Measurements from ENCODE around the gene ADAM15.

The ADAM15 gene

GRCh38 chr1:155022927-155023236 lies 28.2 kb upstream of the ADAM15 start:
- TF ChIP-seq, protein P1, sequence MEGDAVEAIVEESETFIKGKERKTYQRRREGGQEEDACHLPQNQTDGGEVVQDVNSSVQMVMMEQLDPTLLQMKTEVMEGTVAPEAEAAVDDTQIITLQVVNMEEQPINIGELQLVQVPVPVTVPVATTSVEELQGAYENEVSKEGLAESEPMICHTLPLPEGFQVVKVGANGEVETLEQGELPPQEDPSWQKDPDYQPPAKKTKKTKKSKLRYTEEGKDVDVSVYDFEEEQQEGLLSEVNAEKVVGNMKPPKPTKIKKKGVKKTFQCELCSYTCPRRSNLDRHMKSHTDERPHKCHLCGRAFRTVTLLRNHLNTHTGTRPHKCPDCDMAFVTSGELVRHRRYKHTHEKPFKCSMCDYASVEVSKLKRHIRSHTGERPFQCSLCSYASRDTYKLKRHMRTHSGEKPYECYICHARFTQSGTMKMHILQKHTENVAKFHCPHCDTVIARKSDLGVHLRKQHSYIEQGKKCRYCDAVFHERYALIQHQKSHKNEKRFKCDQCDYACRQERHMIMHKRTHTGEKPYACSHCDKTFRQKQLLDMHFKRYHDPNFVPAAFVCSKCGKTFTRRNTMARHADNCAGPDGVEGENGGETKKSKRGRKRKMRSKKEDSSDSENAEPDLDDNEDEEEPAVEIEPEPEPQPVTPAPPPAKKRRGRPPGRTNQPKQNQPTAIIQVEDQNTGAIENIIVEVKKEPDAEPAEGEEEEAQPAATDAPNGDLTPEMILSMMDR (IDR thresholded peaks at IDR 0.05; ENCODE audit: low read depth, low read length) = no peak
- no peak overlapping the region for H3K4me3 ChIP-seq (ENCODE audit: low read depth, low read length)
- in situ Hi-C loops (cut with HindIII; ENCODE audit: low sequenced_read_pairs) = no loop called here
- no peak for DNase-seq (ENCODE audit: low read depth, low spot score)

GRCh38 chr1:155023627-155024026 lies 27.5 kb upstream of the ADAM15 start:
- no peak for DNase-seq (ENCODE audit: low read depth, low spot score)
- TF ChIP-seq, protein P1 (IDR thresholded peaks at IDR 0.05; ENCODE audit: low read depth, low read length) = no peak
- in situ Hi-C loops (cut with HindIII; ENCODE audit: low sequenced_read_pairs) = no loop called here
- H3K4me3 ChIP-seq (ENCODE audit: low read depth, low read length) = no peak overlapping the region

- no peak for DNase-seq (ENCODE audit: low read depth, low spot score)
- H3K4me3 ChIP-seq (ENCODE audit: low read depth, low read length) = no peak overlapping the region
- TF ChIP-seq, protein P1 (IDR thresholded peaks at IDR 0.05; ENCODE audit: low read depth, low read length) = no peak
- in situ Hi-C loops (cut with HindIII; ENCODE audit: low sequenced_read_pairs) = no loop called here
Measured at GRCh38 chr1:155024315-155024714, 26.8 kb upstream of the ADAM15 start.

DNA sequence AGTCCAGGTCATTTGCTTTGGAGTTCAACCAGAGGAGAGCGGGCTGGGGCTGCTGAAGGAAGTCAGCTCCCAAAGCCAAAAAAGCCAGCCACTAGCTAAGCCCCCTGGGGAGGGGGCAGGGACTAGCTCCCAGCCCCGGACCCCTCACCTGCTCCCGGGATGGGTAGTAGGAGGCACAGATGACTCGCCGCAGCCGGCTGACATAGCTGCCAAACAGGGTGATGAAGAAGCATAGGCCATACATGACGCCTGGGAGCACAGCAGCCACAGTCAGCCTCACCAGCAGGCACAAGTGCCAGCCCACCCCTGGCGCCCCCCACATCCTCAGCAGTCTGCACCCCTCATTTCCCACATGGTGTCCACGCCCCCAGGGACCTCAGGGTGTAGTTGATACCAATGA lies 25.0 kb upstream of the ADAM15 start:
- TF ChIP-seq, protein P1 (IDR thresholded peaks at IDR 0.05; ENCODE audit: low read depth, low read length) = no peak
- in situ Hi-C loops (cut with HindIII; ENCODE audit: low sequenced_read_pairs) = no loop called here

GRCh38 chr1:155026588-155026987 lies 24.5 kb upstream of the ADAM15 start:
- no peak overlapping the region for H3K4me3 ChIP-seq (ENCODE audit: low read depth, low read length)
- no peak for DNase-seq (ENCODE audit: low read depth, low spot score)
- TF ChIP-seq, protein P1 (IDR thresholded peaks at IDR 0.05; ENCODE audit: low read depth, low read length) = no peak
- in situ Hi-C loops (cut with HindIII; ENCODE audit: low sequenced_read_pairs) = no loop called here

More for the DNA sequence above, 25.0 kb upstream of the ADAM15 start:
- H3K4me3 ChIP-seq (ENCODE audit: low read depth, low read length) = no peak overlapping the region
- no peak for DNase-seq (ENCODE audit: low read depth, low spot score)

GRCh38 chr1:155029513-155030242 lies 21.4 kb upstream of the ADAM15 start:
- in situ Hi-C loops (cut with HindIII; ENCODE audit: low sequenced_read_pairs) = no loop called here
- H3K4me3 ChIP-seq (ENCODE audit: low read depth, low read length) = no peak overlapping the region
- TF ChIP-seq, protein P1 (IDR thresholded peaks at IDR 0.05; ENCODE audit: low read depth, low read length) = no peak
- DNase-seq (ENCODE audit: low read depth, low spot score) = no peak
